IMR-90 (cell line): Measurements from ENCODE around the gene BANP. TPM values are rescaled to one million over a fixed set of nuclear protein-coding genes. Genes with fewer than 3 reads are reported as not detected.

Experiments
- ATAC-seq: fragments of 200-7000 bp; cut with Tn5 transposase; 2 replicates; pipeline ENCODE4 v1.9.1; 2020; ENCODE audit warnings: low read depth, mild to moderate bottlenecking, moderate library complexity
- BruUV-seq: library from RNA; stranded (reverse); fragments of 400-500 nt; replicated peaks from 2 replicates; lab custom pipeline; 2021; lab: Mats Ljungman, UMichigan
- CTCF ChIA-PET: fragments of 300-600 bp; formaldehyde crosslinking; extraction: SDS; loops from one replicate; lab custom pipeline; 2021; ENCODE audit warnings: antibody characterized with exemption; lab: Yijun Ruan, JAX
- POLR2A ChIA-PET: fragments of 300-600 bp; sonication (Branson Sonifier 250); formaldehyde crosslinking; loops from one replicate; lab custom pipeline; 2022; ENCODE audit warnings: antibody characterized with exemption; ENCODE audit not compliant: unreplicated experiment; lab: Charles Lee
- DNase-seq: peaks from one replicate; pipeline ENCODE4 v3.0.0; 2013
- H2AFZ ChIP-seq: replicated peaks from 2 replicates; pipeline ENCODE3; 2013; ENCODE audit warnings: low read length, mild to moderate bottlenecking; ENCODE audit not compliant: poor library complexity
- H2AK5ac ChIP-seq: 2 replicates; pipeline ENCODE4 v1.6.1; 2013; ENCODE audit warnings: low read depth, low read length, inconsistent platforms
- H2AK9ac ChIP-seq: replicated peaks from 2 replicates; pipeline ENCODE3; 2013; ENCODE audit warnings: mild to moderate bottlenecking, low read depth, low read length, moderate library complexity; ENCODE audit not compliant: poor library complexity
- H2BK120ac ChIP-seq: 2 replicates; pipeline ENCODE4 v1.6.1; 2013; ENCODE audit warnings: low read depth, low read length, inconsistent platforms
- H2BK15ac ChIP-seq: 3 replicates; pipeline ENCODE4 v1.6.1; 2013; ENCODE audit warnings: low read depth, low read length, inconsistent platforms
- H2BK20ac ChIP-seq: 2 replicates; pipeline ENCODE4 v1.6.1; 2013; ENCODE audit warnings: low read depth, mild to moderate bottlenecking, inconsistent platforms, low read length, moderate library complexity
- H2BK5ac ChIP-seq: 2 replicates; pipeline ENCODE4 v1.6.1; 2013; ENCODE audit warnings: mild to moderate bottlenecking, low read depth, low read length, inconsistent platforms; ENCODE audit not compliant: poor library complexity, severe bottlenecking
- H3K14ac ChIP-seq: replicated peaks from 2 replicates; pipeline ENCODE4 v1.6.1; 2013; ENCODE audit warnings: low read depth, low read length, inconsistent platforms
- H3K18ac ChIP-seq: 2 replicates; pipeline ENCODE4 v1.6.1; 2013; ENCODE audit warnings: low read depth, low read length, control low read depth
- H3K23ac ChIP-seq: 2 replicates; pipeline ENCODE4 v1.6.1; 2013; ENCODE audit warnings: low read depth, low read length, inconsistent platforms
- H3K27ac ChIP-seq: 2 replicates; pipeline ENCODE4 v1.5.1; 2013; ENCODE audit warnings: mild to moderate bottlenecking, control low read depth, low read length; ENCODE audit not compliant: insufficient read depth
- H3K27me3 ChIP-seq: 2 replicates; pipeline ENCODE4 v1.6.1; 2013; ENCODE audit warnings: low read length; ENCODE audit not compliant: control insufficient read depth, insufficient read depth
- H3K36me3 ChIP-seq: 2 replicates; pipeline ENCODE4 v1.6.1; 2013; ENCODE audit warnings: low read length, mixed read lengths; ENCODE audit not compliant: control insufficient read depth, insufficient read depth
- H3K4ac ChIP-seq: 2 replicates; pipeline ENCODE4 v1.6.1; 2013; ENCODE audit warnings: low read depth, low read length, inconsistent platforms
- H3K4me1 ChIP-seq: 2 replicates; pipeline ENCODE4 v1.6.1; 2013; ENCODE audit warnings: low read length, mixed read lengths; ENCODE audit not compliant: control insufficient read depth, insufficient read depth
- H3K4me2 ChIP-seq: 2 replicates; pipeline ENCODE4 v1.6.1; 2013; ENCODE audit warnings: low read depth, mild to moderate bottlenecking, control low read depth, low read length, moderate library complexity
- H3K4me3 ChIP-seq: 2 replicates; pipeline ENCODE4 v1.5.1; 2013; ENCODE audit warnings: low read depth, mild to moderate bottlenecking, control low read depth, low read length, moderate library complexity; ENCODE audit not compliant: insufficient read depth
- H3K56ac ChIP-seq: 2 replicates; pipeline ENCODE4 v1.6.1; 2013; ENCODE audit warnings: low read length, inconsistent platforms; ENCODE audit not compliant: insufficient read depth; ENCODE audit errors: extremely low read depth
- H3K79me1 ChIP-seq, 2 experiments: 2 replicates each; pipeline ENCODE4 v1.6.1; 2013; ENCODE audit warnings: low read length in 2 of 2, inconsistent platforms in 1 of 2, low read depth in 1 of 2
- H3K9ac ChIP-seq: 2 replicates; pipeline ENCODE4 v1.6.1; 2013; ENCODE audit warnings: low read depth, low read length, control low read depth
- H3K9me1 ChIP-seq: 2 replicates; pipeline ENCODE4 v1.6.1; 2013; ENCODE audit warnings: low read length, inconsistent platforms; ENCODE audit not compliant: insufficient read depth
- H3K9me3 ChIP-seq: 2 replicates; pipeline ENCODE4 v1.6.1; 2013; ENCODE audit warnings: low read length; ENCODE audit not compliant: control insufficient read depth, insufficient read depth
- H4K20me1 ChIP-seq: 2 replicates; pipeline ENCODE4 v1.6.1; 2013; ENCODE audit warnings: low read length, inconsistent platforms; ENCODE audit not compliant: insufficient read depth
- H4K5ac ChIP-seq: 2 replicates; pipeline ENCODE4 v1.6.1; 2013; ENCODE audit warnings: mild to moderate bottlenecking, low read depth, low read length, control low read depth
- H4K8ac ChIP-seq, 2 experiments: 2 replicates each; pipeline ENCODE4 v1.6.1; 2013; ENCODE audit warnings: low read depth in 2 of 2, low read length in 2 of 2, control low read depth in 1 of 2, inconsistent platforms in 1 of 2
- H4K91ac ChIP-seq: 2 replicates; pipeline ENCODE4 v1.6.1; 2013; ENCODE audit warnings: low read depth, low read length, inconsistent platforms; ENCODE audit not compliant: insufficient read depth
- BHLHE40 ChIP-seq: fragments of 150-350 bp; IDR thresholded peaks from 2 replicates; pipeline ENCODE4 v1.6.1; 2016; ENCODE audit warnings: mild to moderate bottlenecking, low read depth, low read length
- CEBPB ChIP-seq: IDR thresholded peaks from 2 replicates; pipeline ENCODE4 v1.6.1; 2012; ENCODE audit warnings: low read depth, low read length, improper control_type of control experiment
- CHD1 ChIP-seq: IDR thresholded peaks from 2 replicates; pipeline ENCODE4 v1.6.1; 2012; ENCODE audit warnings: low read depth, low read length, improper control_type of control experiment
- CTCF ChIP-seq: conservative IDR thresholded peaks from 2 replicates; pipeline ENCODE4 v1.5.1; 2012; ENCODE audit warnings: mild to moderate bottlenecking, low read depth, low read length, improper control_type of control experiment
- ELK1 ChIP-seq: fragments of 150-350 bp; IDR thresholded peaks from 2 replicates; pipeline ENCODE4 v1.6.1; 2016; ENCODE audit warnings: low read depth, mild to moderate bottlenecking, low read length, moderate library complexity, borderline replicate concordance
- FOS ChIP-seq: fragments of 150-350 bp; IDR thresholded peaks from 2 replicates; pipeline ENCODE4 v1.6.1; 2016; ENCODE audit warnings: low read depth, low read length
- MAFK ChIP-seq: IDR thresholded peaks from 2 replicates; pipeline ENCODE4 v1.6.1; 2012; ENCODE audit warnings: low read depth, low read length, improper control_type of control experiment
- MAZ ChIP-seq: IDR thresholded peaks from 2 replicates; pipeline ENCODE4 v1.6.1; 2012; ENCODE audit warnings: low read depth, mild to moderate bottlenecking, low read length, improper control_type of control experiment, moderate library complexity, borderline replicate concordance
- NFE2L2 ChIP-seq: fragments of 150-350 bp; IDR thresholded peaks from 2 replicates; pipeline ENCODE4 v1.6.1; 2016; ENCODE audit warnings: low read depth, mild to moderate bottlenecking, low read length
- POLR2A ChIP-seq: IDR thresholded peaks from 2 replicates; pipeline ENCODE4 v1.6.1; 2012; ENCODE audit warnings: mild to moderate bottlenecking, low read depth, low read length
- RAD21 ChIP-seq: IDR thresholded peaks from 2 replicates; pipeline ENCODE4 v1.6.1; 2012; ENCODE audit warnings: low read length, improper control_type of control experiment
- RCOR1 ChIP-seq: IDR thresholded peaks from 2 replicates; pipeline ENCODE4 v1.6.1; 2012; ENCODE audit warnings: mild to moderate bottlenecking, low read length, improper control_type of control experiment; ENCODE audit not compliant: insufficient replicate concordance
- RFX5 ChIP-seq: IDR thresholded peaks from 2 replicates; pipeline ENCODE4 v1.8.0; 2012; ENCODE audit warnings: low read depth, mild to moderate bottlenecking, low read length, moderate library complexity
- USF2 ChIP-seq: fragments of 150-350 bp; IDR thresholded peaks from 2 replicates; pipeline ENCODE4 v1.6.1; 2017; ENCODE audit warnings: mild to moderate bottlenecking, antibody characterized with exemption, low read length, low read depth
- WGBS, 2 experiments: methylation state at CpG; one replicate each; pipeline versions ENCODE4 v1.1.5 to v1.1.7; 2013; ENCODE audit warnings: missing lambda C conversion rate in 2 of 2; ENCODE audit not compliant: insufficient read length in 1 of 2; ENCODE audit errors: extremely low coverage in 2 of 2; 5-methylcytosine and 5-hydroxymethylcytosine counted together
- dilution Hi-C: fragments of 300-500 bp; cut with HindIII; formaldehyde crosslinking; loops from one replicate; pipeline ENCODE4 v1.14.3; 2018; ENCODE audit warnings: low sequenced_read_pairs; ENCODE audit not compliant: unreplicated experiment
- in situ Hi-C: fragments of 300-500 bp; cut with MboI; formaldehyde crosslinking; loops from 3 replicates; pipeline ENCODE4 v1.14.3; 2019; ENCODE audit warnings: low sequenced_read_pairs, inconsistent platforms, mixed read lengths
- intact Hi-C: fragments of 100-400 bp; cut with micrococcal nuclease; formaldehyde crosslinking; loops from 2 replicates; pipeline ENCODE4 v1.10.0; 2022
- polyA plus RNA-seq, 3 experiments: library from polyadenylated mRNA; depleted of rRNA; stranded (reverse); fragments of >200 nt; gene quantifications; 2 replicates each; pipeline ENCODE4 v1.2.3, GENCODE V29; 2012; ENCODE audit warnings: low replicate concordance in 1 of 3
- total RNA-seq: library from RNA; depleted of rRNA; stranded (reverse); fragments of >200 nt; gene quantifications from 2 replicates; pipeline ENCODE4 v1.2.3, GENCODE V29; 2012

The BANP gene
- total and polyA plus RNA-seq, 2 of the 4 experiments (the other 2 are of a cell fraction) = 17.4 to 17.9 TPM

GRCh38 chr16:87963400-87963799, 12.2 kb downstream of the BANP start:
- dilution Hi-C loops (no loop called here), in situ Hi-C loops (no loop called here), intact Hi-C loops (no loop called here)
- CTCF ChIA-PET = no interaction called here
- peak overlapping the region; percentile 65; the same call in 1 of the 2 replicates for H2AK5ac ChIP-seq
- no peak overlapping the region for H3K4me3 ChIP-seq
- peak overlapping the region in 1 of 2 experiments; percentile 92; a peak in 2 of 4 replicates for H4K8ac ChIP-seq
- no peaks in the 10 kb centered on the region for H3K27me3 ChIP-seq
- peaks cover 12% of the 10 kb centered on the region; the same call in 1 of the 2 replicates for H4K20me1 ChIP-seq
- TF ChIP-seq RCOR1 (no peak), USF2 (0 out of 2 replicates have a peak, but pooled peaks have one; percentile 12), FOS (peak; percentile 39; the same call in 1 of the 2 replicates), RAD21 (no peak), CHD1 (no peak), CEBPB (no peak), BHLHE40 (peak; percentile 87), ELK1 (no peak), POLR2A (0 out of 2 replicates have a peak, but pooled peaks have one; percentile 19), CTCF (no peak), MAZ (no peak), RFX5 (no peak), NFE2L2 (no peak), MAFK (no peak)
- peak overlapping the region; percentile 92 for H3K14ac ChIP-seq
- H2AFZ ChIP-seq = peak overlapping the region; percentile 24
- peak overlapping the region; percentile 19; the same call in 1 of the 2 replicates for H3K4me2 ChIP-seq
- POLR2A ChIA-PET = no interaction called here
- ATAC-seq (peak; percentile 61), DNase-seq (peak; percentile 93)
- H2AK9ac ChIP-seq = peak overlapping the region; percentile 76
- H4K5ac ChIP-seq = peak overlapping the region; percentile 31; the same call in 1 of the 2 replicates
- no peak overlapping the region for H3K27ac ChIP-seq
- H3K9me1 ChIP-seq = peaks cover 13% of the 10 kb centered on the region
- H2BK120ac ChIP-seq = peak overlapping the region; percentile 90
- peak overlapping the region; percentile 79 for H3K4ac ChIP-seq
- peaks cover 22% of the 10 kb centered on the region for H3K4me1 ChIP-seq
- no peaks in the 10 kb centered on the region for H3K9me3 ChIP-seq
- H2BK5ac ChIP-seq = peak overlapping the region; percentile 71
- no peak overlapping the region for H4K91ac ChIP-seq
- no TSS peak for BruUV-seq
- 0 out of 2 replicates have a peak overlapping the region, but pooled peaks have one; percentile 24 for H3K56ac ChIP-seq
- no peaks in the 10 kb centered on the region for H3K36me3 ChIP-seq
- 0 out of 2 replicates have a peak overlapping the region, but pooled peaks have one; percentile 36 for H2BK20ac ChIP-seq
- H3K79me1 ChIP-seq = peaks cover 18 to 91% of the 10 kb centered on the region in 2 experiments; a peak in 3 of 4 replicates
- H3K18ac ChIP-seq = peak overlapping the region; percentile 78
- H3K9ac ChIP-seq = peak overlapping the region; percentile 19; the same call in 1 of the 2 replicates
- 27% methylated on average over 2 of the region's 9 CpGs; no CpG with 5 or more reads in 1 of the 2 experiments for WGBS, 2 experiments
- H3K23ac ChIP-seq = peak overlapping the region; percentile 91
- H2BK15ac ChIP-seq = peak overlapping the region; percentile 29; the same call in 2 of the 3 replicates
